ENCODE data around the gene TEX264.
"Not testable (repeated sequence)": the region's sequence is repeated elsewhere in the genome, so short reads cannot be mapped to it uniquely, and the experiment has no call there.

Gene TEX264

DNA sequence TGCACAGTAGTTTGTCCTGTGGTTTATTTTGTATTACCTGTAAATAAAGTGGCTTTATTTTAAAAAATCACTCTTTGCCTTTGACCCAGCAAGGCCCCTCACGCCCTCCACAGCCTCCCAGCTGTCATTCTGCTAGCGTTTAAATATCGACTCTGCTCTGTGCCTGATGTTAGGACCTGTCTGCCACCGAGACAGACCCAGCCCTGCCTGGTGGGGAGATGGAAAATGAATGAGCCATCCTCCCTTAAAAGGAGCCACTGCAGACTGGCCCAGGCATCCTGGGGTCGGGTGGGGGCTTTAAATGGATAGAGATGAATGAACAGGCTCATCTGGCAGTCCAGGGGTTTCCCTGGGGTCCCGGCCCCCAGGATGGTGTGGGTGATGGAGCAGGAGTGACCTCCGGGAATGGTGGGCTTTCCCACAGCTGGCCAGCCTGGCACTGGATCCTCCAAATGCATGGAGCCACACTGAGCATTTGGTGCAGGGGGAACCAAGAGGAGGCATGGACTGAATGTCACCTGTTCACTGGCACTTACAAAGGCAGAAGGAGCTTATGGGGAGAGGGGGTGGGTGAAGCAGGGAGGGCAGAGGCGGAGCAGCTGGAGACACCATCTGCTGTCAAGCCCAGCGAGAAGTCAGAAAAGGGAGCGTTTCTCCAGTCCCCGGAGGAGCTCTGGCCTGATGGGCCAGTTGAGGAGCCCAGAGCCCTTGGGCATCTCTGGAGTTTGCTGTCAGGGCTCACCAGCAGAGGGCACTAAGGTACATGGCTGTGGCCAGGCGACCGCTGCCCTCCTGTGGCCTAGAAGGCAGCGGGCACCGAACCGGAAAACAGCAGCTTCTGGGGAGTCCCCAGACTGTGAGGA, 47.7 kb downstream of the TEX264 start:
- DNase-seq, result no peak

DNA sequence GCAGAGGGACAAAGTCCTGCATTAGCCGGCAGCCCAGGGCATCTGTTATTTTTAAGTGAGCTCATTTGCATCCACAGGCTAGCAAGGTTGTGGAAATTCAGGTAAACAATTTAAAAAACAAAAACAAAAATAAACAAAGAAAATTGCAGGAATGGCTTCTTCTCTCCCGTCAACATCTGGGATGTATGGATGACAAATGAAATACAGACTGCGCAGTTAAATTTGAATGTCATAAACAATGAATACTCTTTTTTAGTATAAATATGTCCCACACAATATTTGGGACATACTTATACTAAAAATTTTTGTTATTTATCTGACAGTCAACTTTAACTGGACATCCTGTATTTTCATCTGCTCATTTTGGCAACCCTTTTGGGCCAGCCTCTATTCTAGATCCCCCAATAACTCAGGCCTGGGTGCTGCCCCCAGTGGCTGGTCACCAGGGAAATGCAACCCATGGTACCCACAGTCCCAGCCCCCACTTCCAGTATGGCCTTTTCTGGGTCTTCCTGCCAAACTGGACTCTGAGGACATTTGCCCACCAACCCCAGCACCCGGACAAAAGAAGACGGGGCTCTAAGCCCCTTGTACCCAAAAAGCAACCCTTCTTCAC, 48.5 kb downstream of the TEX264 start:
- no peak for DNase-seq

DNA sequence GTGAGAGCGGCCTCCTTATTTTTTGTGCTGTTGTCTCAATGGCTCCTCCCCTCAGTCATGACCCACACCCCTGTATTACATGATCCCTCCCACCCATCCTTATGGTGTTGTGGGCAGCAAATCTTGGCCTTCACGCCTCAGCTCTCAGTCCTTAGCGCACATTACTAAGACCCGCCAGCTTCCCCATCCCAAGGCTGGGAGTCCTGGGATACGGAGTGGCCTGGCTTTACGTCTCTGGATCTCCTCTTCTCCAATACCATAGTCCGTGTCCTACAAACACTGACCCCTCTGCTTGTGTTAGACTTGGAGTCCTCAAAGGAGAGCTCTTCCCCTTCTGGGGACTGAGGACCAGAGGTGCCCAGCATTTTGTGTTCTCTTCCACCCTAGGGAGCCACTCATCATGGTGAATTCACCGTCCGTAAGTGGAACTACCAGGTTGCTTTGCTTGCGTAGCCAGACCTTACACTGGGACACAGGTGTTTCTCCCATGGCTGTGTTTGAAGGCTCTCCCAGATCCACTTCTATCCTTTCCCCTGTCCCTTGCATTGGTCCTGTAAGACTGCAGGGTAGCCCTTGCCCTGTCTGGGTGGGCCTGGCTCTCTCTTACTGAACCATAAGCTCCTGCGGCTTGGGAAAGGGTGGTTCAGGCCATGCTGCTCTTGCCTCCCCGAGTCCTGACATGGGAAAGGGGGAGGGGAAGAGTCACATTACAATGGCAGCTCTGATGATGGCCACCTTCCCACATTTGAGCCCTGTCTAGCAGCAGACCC, 49.4 kb downstream of the TEX264 start:
- no peak for DNase-seq

DNA sequence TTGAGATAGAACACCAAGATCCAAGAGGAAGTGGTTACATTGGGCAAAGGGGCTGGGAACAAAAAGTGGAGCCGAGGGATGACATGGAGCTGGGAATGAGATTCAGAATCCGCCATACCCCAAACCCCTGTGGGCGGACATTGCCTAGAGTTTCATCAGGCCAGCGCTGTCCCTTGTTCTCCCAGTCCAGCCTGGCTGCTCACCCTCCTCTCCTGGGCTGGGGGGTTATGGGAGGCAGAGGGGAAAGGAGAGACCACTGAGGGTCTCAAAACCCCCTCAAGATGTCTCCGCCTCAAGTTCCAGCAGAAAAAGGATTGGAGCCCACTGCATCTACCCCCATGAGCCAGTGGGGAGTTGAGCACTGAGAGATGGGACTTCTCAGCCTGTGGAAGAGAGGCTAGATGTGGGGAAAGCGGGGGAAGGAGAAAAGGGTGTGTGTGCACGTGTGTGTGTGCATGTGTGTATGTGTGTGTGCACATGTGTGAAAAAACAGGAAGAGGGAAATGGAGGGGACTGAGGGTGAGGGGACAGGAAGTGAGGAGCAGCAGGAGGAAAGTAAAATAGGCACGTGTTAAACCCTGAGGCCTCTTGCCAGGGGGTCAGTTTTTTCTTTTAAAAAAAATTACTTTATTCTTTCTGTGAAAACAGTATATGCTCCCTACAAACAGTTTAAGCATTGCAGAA, 50.2 kb downstream of the TEX264 start:
- no peak for DNase-seq

DNA sequence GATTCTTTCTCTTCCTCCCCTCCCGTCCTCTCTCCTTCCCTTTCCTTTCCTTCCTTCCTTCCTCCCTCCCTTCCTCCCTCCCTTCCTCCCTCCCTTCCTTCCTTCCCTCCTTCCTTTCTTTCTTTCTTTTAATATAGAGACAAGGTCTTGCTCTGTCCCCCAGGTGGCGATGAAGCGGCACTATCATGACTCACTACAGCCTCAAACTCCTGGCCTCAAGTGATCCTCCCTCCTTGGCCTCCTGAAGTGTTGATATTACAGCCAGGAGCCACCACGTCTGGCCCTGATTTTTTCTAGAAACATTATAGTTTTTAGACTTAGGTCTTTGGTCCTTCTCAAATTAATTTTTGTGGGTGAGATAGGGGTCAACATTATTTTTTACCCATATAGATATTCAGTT, 51.3 kb downstream of the TEX264 start:
- DNase-seq, result no peak

DNA sequence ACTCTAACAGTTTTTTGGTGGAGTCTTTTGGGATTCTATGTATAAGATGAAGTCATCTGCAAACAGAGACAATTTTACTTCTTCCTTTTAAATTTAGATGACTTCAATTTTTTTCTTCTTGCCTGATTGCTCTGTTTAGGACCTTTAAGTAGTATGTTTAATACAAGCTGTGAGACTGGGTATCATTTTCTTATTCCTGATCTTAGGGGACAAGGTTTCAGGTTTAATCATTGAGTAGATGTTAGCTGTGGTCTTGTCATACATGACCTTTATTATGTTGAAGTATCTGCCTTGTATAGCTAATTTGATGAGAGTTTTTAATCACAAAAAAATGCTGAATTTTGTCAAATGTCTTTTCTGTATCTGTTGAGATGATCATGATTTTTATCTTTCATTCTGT, 56.4 kb downstream of the TEX264 start:
- no peak for DNase-seq

DNA sequence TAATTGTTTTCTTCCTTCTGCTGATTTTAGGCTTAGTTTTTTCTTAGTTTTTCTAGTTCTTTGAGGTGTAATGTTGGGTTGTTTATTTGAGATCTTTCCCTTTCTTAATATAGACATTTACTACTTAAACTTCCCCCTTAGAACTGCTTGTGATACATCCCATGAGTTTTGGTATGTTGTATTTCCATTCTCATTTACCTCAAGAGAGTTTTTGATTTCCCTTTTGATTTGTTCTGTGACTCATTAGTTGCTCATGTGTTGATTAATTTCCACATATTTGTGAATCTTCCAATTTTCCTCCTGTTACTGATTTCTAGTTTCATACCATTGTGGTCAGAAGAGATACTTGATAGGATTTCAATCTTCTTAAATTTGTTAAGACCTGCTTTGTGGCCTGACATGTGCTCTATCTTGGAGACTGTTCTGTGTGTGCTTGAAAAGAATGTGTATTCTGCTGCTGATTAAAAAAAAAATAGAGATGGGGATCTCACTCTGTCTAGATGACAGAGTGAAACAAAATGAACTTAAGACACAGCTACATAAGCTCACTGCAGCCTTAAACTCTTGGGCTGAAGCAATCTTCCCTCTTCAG, 58.1 kb downstream of the TEX264 start:
- DNase-seq, result no peak

DNA sequence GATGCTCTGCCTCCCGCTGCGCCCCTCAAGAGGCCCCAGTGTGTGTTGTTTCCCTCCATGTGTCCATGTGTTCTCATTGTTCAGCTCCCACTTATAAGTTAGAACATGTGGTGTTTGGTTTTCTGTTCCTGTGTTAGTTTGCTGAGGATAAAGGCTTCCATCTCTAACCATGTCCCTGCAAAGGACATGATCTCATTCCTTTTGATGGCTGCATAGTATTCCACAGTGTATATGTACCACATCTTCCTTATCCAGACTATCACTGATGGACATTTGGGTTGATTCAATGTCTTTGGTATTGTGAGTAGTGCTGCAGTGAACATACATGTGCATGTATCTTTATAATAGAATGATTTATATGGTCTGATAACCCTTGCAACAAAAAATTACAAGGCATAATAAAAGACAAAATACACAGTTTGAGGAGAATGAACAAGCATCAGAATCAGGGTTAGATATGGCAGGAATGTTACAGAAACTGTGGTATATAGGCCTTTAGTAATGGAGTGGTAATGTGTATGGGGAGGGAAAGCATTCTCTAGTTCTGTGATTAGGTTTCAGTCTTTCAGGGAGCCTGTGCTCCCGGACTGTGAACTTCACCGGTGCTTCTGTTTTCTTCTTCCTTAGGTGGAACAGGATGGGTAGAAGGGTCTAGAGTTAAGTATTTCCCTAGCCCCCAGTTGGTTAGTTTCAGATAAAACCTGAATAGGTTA, 63.0 kb downstream of the TEX264 start:
- DNase-seq, result no peak

DNA sequence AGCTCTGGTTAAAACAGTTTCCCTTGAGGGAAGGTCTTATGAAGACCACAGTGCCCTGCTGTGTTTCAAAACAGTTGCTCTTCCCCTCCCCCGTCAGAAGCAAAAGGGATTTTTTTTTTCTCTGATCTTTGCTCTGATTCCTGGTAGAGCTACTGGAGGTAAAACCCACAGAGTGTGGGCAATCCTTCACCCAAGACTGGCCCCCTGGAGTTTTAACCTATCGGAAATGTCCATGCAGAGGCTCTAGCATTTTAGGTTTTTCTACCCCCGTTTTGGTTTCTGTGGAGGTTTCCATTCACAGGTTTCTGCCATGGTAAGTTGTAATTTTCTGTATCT, 63.5 kb downstream of the TEX264 start:
- no peak for DNase-seq

DNA sequence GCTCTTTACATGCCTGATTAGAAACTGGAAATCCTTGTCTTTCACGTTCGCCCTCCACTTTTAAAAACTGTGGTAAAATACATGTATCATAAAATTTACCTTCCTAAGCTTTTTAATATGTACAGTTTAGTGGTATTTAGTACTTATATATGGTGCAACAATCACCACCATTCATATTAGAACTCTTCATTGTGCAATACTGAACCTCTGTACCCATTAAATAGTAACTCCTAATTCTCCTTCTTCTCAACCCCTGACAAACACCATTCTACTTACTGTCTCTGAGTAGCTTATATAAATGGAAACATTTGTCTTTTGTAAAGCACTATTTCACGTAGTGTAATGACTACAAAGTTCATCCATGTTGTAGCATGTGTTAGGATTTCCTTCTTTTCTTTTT, 64.0 kb downstream of the TEX264 start:
- DNase-seq, result no peak

DNA sequence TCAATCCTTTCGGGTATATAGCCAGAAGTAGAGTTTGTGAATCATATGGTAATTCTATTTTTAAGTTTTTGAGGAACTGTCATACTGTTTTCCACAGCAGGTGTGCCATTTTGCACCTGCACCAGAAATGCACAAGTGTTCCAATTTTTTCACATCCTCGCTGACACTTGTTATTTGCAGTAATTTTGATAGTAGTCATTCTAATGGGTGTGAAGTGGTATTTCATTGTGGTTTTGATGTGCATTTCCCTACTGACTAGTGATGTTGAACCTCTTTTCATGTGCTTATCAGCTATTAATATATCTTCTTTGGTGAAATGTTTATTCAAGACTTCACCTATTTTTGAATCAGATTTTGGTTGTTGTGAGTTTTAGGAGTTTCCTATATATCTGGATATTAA, 64.9 kb downstream of the TEX264 start:
- DNase-seq, result no peak

DNA sequence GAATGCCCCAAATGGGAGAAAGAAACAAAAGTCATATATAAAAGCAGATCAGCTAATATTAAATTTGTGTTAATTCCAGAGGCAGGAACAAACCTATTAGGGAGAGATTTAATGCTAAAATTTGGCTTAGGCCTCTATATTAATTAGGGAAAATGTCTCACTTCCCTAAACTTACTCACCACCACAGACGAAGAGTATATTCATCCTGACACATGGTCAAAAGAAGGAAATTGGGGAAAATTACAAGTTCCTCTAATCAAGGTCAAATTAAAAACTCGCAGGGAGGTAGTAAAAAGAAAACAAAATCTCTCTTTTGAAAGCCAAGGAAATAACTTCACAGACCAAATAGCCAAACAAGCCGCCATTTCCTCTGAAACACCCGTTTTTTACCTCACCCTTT, 68.1 kb downstream of the TEX264 start:
- DNase-seq, result no peak

DNA sequence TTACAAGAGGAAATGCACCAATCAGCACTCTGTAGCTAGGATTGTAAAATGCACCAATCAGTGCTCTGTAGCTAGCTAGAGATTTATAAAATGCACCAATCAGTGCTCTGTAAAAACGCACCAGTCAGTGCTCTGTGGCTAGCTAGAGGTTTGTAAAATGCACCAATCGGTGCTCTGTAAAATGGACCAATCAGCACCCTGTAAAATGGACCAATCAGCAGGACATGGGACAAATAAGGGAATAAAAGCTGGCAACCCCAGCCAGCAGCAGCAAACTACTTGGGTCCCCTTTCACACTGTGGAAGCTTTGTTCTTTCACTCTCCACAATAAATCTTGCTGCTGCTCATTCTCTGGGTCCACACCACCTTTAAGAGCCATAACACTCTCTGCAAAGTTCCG, 71.3 kb downstream of the TEX264 start:
- not testable (repeated sequence) for DNase-seq

DNA sequence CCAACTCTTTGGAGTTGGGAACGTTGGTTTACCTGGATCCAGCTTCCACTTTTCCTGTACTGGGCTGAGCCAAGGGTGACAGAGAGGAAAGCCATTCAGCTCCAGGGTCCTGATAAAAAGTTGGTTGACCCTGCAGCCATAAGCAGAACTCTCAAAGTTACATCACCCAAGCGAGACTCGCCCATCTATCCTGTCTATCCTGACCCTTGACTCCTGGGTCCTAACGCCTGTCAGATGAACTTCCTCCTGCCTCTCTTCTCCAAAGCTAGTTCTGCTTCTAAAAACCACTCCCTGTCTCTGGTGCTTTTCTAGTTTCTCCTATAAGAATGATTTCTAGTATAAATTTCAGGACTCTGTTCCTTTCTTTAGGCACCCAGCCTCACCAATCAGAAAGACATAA, 71.9 kb downstream of the TEX264 start:
- DNase-seq, result not testable (repeated sequence)

DNA sequence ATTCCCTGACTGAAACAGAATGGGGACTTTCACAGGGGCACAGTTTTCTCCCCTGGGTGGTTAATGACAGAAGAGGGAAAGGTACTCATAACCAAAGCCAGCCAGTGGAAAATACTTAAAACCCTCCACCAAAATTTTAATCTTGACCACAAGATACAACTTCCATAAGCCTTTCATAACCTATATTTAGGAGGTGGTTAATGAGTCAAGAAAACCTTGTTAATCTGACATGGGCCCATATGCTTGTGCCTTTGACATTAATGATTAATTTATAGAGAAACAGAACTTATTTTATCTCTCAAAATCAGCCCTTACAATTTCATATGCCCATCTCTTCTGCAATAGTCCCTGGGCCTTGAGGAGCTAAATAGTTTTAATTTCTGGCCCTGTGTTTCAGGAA, 76.8 kb downstream of the TEX264 start:
- no peak for DNase-seq

DNA sequence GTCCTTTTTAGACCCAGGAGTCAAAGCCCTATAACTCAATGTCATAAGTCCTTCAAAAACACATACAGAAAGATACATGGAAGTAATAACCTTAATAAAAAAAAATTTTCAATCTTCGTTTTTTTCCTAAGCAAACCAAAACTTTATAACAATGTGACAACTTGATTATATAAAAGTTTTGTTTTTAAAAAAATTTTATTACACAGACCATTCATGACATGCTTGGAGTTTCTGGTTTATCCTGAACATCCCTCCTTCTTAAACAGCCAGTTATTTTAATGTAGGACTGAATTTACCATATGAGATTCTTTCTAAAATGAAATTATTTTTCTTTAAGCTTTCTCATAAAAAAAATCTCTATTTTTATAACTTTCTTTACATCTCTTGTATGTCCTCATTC, 77.3 kb downstream of the TEX264 start:
- no peak for DNase-seq

DNA sequence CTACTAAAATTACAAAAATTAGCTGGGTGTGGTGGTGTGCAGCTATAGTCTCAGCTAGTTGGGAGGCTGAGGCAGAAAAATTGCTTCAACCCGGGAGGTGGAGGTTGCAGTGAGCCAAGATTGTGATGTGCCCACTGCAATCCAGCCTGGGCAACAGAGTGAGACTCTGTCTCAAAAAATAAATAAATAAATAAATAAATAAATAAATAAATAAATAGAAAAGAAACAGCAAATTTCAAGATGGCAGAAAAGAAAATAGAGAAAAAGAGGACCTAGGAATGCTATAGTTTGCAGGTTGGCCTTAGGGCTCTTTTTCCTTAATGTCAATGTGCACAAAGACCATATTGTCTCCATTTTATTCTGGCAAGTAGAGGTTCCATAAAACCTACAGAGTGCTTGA, 79.8 kb downstream of the TEX264 start:
- DNase-seq, result no peak

DNA sequence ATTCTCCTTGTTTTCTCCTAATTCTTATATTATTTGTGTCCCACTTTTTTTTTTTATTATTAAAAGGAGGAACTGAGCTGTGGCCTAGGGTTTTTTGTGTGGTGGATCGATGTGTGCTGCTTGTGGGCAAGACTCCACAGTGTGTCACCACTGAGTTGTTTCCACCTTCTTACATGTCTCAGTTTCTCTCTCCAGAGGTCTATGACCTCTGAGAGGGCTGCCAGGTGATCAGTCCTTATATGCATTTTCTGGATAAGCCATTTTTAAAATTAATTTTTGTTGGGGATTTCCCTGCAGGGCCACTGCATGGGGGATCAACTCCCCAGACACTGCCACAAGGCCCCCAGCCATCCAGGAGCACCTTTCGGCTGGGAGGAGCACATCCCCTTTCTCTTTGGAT, 80.2 kb downstream of the TEX264 start:
- DNase-seq, result no peak
